Subcutaneous abdominal adipose tissue (tissue), 5 donors: Measurements from ENCODE around the gene MEX3A.
"Not testable (repeated sequence)": the region's sequence is repeated elsewhere in the genome, so short reads cannot be mapped to it uniquely, and the experiment has no call there.

Experiments used
- H3K27ac ChIP-seq: one replicate; pipeline ENCODE4 v1.7.0; 2013; ENCODE audit warnings: low read depth, mild to moderate bottlenecking, inconsistent platforms, low read length, moderate library complexity
- H3K27me3 ChIP-seq, 5 donors: one replicate each; pipeline ENCODE4 v1.7.0; 2013; ENCODE audit warnings: low read length in 5 of 5, inconsistent platforms in 1 of 5; ENCODE audit not compliant: control insufficient read depth in 5 of 5, insufficient read depth in 4 of 5
- H3K36me3 ChIP-seq, 5 donors: one replicate each; pipeline ENCODE4 v1.7.0; 2013; ENCODE audit warnings: low read length in 5 of 5; ENCODE audit not compliant: control insufficient read depth in 5 of 5, insufficient read depth in 5 of 5
- H3K4me1 ChIP-seq, 5 donors: one replicate each; pipeline ENCODE4 v1.7.0; 2013; ENCODE audit warnings: low read length in 5 of 5, mild to moderate bottlenecking in 3 of 5, moderate library complexity in 1 of 5; ENCODE audit not compliant: control insufficient read depth in 5 of 5, insufficient read depth in 5 of 5
- H3K4me3 ChIP-seq, 5 donors: one replicate each; pipeline ENCODE4 v1.7.0; 2013; ENCODE audit warnings: low read length in 5 of 5, low read depth in 1 of 5
- H3K9ac ChIP-seq, 5 donors: one replicate each; pipeline ENCODE4 v1.7.0; 2013; ENCODE audit warnings: low read length in 5 of 5, mild to moderate bottlenecking in 4 of 5, moderate library complexity in 3 of 5
- H3K9me3 ChIP-seq, 5 donors: one replicate each; pipeline ENCODE4 v1.7.0; 2013; ENCODE audit warnings: low read length in 5 of 5; ENCODE audit not compliant: control insufficient read depth in 5 of 5
- donor health status: healthy.
- donor health status: healthy.
- donor health status: healthy.
- donor health status: healthy.
- donor health status: healthy.

The MEX3A gene, protein sequence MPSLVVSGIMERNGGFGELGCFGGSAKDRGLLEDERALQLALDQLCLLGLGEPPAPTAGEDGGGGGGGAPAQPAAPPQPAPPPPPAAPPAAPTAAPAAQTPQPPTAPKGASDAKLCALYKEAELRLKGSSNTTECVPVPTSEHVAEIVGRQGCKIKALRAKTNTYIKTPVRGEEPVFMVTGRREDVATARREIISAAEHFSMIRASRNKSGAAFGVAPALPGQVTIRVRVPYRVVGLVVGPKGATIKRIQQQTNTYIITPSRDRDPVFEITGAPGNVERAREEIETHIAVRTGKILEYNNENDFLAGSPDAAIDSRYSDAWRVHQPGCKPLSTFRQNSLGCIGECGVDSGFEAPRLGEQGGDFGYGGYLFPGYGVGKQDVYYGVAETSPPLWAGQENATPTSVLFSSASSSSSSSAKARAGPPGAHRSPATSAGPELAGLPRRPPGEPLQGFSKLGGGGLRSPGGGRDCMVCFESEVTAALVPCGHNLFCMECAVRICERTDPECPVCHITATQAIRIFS

DNA sequence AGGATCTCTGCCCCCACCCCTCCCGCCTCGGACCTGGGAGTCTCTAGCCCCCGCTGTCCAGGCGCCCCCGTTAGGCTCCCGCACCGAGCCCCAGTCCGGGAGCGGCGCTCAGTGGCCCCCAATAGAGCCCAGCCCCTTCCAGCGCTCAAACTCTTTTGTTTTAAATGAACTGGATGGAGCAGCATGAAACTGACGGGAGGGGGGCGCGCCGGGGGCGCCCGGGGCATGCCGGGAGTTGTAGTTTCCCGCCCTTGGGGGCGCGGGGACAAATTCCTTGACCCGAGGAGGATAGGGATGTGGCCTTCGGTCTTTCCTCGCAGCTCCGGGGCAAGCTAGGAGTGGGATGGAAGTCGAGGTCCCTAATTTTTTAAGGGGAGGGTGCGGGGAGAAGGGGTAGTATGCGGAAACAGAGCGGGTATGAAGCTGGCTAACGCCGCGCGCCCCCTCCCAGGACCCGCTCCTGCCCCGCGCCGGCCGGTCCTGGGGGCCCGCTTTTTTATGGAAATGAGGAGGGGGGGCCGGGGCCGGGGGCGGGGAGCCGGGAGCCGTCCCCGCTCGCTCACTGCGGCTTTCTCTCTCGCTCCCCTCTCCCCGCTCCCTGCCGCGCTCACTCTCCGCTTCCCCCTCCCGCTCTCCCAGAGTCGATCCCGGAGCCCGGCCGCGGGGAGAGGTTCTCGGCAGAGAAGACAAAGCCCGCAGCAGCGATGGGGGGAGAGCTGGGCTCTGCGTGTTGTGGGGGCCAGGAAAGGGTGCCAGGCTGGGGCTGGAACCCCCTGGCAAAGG, at the start of gene MEX3A:
Gene MEX3A, minus strand, starts transcription at position 157 of the 783 bp plus-strand sequence. CDS start 467 bp downstream, outside the sequence.
- H3K36me3 ChIP-seq: no peaks in the 10 kb centered on the region
- H3K9ac ChIP-seq: peak within 1 kb of the TSS in 4 of 5 donors; percentile 29 to 66 (median 65)
- peak within 1 kb of the TSS; percentile 30 for H3K27ac ChIP-seq

DNA sequence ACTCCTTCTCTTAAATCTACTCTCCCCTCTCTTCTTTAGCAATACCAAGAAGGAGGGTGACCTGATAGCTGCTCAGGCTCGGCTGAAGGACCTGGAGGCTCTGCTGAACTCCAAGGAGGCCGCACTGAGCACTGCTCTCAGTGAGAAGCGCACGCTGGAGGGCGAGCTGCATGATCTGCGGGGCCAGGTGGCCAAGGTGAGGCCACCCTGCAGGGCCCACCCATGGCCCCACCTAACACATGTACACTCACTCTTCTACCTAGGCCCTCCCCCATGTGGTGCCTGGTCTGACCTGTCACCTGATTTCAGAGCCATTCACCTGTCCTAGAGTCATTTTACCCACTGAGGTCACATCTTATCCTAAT, 48.3 kb upstream of the MEX3A start:
- peak overlapping the region in 3 of 5 donors; percentile 22 to 86 (median 46) for H3K9ac ChIP-seq
- peak overlapping the region; percentile 97 for H3K27ac ChIP-seq
- peaks cover 33 to 51% (median 50%) of the 10 kb centered on the region in 5 donors for H3K4me1 ChIP-seq
- no peaks in the 10 kb centered on the region for H3K9me3 ChIP-seq
- no peaks in the 10 kb centered on the region for H3K27me3 ChIP-seq
- peaks cover 2 to 80% (median 59%) of the 10 kb centered on the region in 5 donors for H3K36me3 ChIP-seq
- no peak overlapping the region for H3K4me3 ChIP-seq

More for the DNA sequence above, at the start of gene MEX3A:
- peaks cover 0 to 24% (median 11%) of the 10 kb centered on the region in 5 donors for H3K4me1 ChIP-seq
- H3K27me3 ChIP-seq: peaks cover 3 to 8% (median 5%) of the 10 kb centered on the region in 5 donors
- H3K9me3 ChIP-seq: no peaks in the 10 kb centered on the region
- H3K4me3 ChIP-seq: peak within 1 kb of the TSS; percentile 75 to 85 (median 80)

DNA sequence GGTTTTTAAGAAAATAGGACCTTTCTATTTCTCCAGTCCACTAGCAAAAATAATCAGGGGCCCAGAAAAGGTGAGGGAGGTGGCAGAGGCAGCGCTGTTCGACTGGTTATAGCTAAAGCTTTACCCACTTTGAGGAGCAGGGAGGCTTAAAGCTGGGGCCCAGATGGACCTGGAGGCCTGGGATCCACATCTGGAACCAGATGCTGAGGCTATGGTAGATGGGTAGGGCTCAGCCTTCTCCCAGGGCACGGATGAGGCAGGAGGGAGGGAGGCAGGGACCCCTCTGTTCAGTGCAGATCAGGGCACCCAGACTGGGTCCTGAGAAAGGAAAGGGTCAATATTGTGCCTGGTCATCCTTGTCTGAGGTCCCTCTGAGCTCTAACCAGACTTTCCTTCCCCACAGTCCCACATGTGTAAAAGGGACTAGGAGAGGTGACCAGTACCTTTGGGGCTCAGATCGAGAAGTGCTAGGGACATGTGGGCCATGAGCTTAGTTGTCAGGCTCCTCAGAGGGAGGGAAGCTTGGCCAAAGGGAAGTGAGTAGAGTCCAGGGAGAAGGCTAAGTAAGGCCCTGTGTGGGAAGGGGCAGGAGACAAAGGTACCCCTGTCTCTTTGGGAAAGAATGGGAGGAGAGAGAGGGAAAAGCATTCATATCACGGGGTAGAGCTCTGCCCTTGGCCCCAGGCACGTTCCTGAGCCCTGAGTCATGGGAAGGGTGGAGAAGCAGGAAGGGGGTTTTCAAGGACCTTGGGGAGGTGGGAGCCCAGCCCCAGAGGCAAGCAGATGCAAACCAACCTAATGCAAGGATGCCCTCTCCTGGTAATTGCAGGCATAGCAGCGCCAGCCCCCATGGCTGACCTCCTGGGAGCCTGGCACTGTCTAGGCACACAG, 47.7 kb upstream of the MEX3A start:
- peaks cover 0 to 74% (median 52%) of the 10 kb centered on the region in 5 donors for H3K36me3 ChIP-seq
- no peaks in the 10 kb centered on the region for H3K9me3 ChIP-seq
- H3K27ac ChIP-seq: peak overlapping the region; percentile 97
- H3K4me1 ChIP-seq: peaks cover 35 to 58% (median 56%) of the 10 kb centered on the region in 5 donors
- H3K4me3 ChIP-seq: peak overlapping the region in 4 of 5 donors; percentile 26 to 65 (median 34)
- H3K9ac ChIP-seq: peak overlapping the region; percentile 48 to 86 (median 70)
- H3K27me3 ChIP-seq: no peaks in the 10 kb centered on the region

DNA sequence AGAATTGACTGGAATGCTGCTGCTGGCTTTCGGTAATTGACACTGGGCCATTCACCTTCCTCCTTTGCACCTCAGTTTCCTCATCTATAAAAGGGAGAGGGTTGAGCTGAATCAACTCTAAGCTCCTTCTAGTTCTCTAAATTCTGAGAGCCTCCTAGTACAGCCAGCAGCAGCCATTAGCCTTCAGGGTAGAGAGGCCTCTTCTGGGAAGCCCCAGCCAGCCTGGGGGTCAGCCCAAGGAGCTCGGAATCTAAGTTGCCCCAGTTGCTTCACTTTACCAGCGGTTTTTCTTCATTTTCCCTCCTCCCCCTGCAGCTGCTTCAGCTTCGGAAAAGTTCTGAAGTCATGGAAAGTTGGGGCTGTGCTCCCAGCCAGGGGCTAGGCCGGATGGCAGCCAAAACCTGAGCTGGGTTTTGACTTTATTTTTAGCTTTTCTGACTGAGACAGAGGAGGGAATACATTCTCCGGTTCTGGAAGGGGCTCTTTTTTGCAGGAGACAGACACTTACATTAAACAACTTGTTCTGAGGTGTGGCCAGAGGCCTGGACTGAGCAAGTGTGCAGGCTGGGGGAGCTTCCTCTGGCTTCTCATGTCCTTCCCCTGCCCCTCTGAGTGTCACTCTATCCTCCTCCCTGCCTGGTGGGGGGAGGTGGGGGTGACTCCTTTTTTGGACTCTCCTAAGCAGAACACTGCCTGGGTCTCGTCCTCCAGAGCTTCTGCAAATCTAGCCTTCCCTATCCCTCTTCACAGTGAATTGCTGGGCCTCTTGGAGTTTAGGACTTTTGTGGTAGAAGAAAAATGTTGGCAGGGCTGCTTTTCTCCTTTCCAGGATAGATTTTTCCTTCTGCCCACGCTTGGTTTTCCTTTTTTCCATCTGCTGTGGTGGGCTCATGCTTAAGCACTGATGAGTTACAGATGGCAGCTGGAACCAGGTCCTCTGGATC, 46.7 kb upstream of the MEX3A start:
- peak overlapping the region; percentile 26 to 65 (median 53) for H3K4me3 ChIP-seq
- H3K4me1 ChIP-seq: peaks cover 42 to 67% (median 66%) of the 10 kb centered on the region in 5 donors
- H3K27me3 ChIP-seq: no peaks in the 10 kb centered on the region
- H3K9ac ChIP-seq: peak overlapping the region; percentile 53 to 86 (median 70)
- peak overlapping the region; percentile 97 for H3K27ac ChIP-seq
- no peaks in the 10 kb centered on the region for H3K9me3 ChIP-seq
- H3K36me3 ChIP-seq: peaks cover 0 to 65% (median 42%) of the 10 kb centered on the region in 5 donors

DNA sequence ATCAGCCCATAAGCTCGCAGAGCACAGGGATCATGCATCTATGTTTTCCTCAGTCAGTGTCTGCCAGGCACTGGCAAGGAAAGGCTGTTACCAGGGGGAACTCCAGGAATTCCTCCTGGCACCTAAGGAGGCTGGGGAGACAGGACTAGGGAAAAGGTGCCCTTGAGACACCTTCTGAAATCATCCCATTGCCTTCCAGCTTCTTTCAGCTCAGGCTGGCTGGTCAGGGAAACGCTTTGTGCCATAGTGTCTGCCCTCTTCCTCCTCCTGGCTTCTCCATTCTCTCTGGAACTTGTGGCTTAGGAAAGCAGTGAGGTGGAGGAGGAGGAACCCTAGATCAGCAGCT, 46.0 kb upstream of the MEX3A start:
- peak overlapping the region; percentile 23 to 65 (median 53) for H3K4me3 ChIP-seq
- H3K4me1 ChIP-seq: peaks cover 43 to 74% (median 72%) of the 10 kb centered on the region in 5 donors
- no peaks in the 10 kb centered on the region for H3K9me3 ChIP-seq
- H3K36me3 ChIP-seq: peaks cover 0 to 61% (median 37%) of the 10 kb centered on the region in 5 donors
- peak overlapping the region; percentile 97 for H3K27ac ChIP-seq
- H3K9ac ChIP-seq: peak overlapping the region; percentile 30 to 86 (median 53)
- H3K27me3 ChIP-seq: no peaks in the 10 kb centered on the region

DNA sequence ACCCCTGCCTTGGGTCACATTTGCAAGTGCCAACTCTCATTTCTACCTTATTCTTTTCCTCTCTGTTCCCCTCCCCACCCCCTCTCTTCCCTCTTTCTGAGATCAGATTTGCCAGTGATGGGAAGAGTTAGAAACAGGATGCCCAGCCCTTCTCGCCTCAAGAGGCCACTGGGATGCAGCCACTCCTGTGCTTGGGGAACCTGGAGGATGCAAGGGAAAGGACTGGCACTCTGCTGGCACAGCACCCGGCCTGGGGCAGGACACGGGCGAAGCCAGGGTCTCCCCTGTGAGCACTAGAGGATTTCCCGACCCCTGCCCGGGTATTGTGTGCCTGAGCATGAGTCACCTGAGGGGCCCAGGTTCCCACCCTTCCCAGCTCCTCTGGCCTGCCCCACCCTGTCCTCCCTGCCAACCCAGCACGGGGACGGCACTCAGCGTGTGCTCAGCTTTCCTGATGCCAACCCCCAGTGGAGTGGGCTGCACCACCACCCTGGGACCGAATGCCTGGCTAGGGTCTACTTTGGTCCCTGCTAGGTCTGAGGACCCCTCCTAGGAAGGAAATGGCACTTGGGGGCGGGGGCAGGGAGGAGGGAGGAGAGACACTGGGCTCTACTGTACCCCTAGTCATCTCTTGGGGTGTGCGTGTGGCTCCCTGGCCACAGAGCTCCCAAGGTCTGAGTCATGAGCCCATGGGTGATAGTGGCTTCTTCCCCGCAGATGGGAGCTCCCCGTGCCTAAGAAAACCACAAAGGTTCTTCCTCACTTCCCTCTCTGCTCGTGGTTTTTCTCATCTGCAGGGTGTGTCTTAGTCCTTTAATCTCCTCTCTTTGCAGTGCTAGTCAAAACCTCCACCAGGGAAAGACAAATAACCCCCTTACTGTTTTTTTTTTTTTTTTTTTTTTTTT, 44.6 kb upstream of the MEX3A start:
- peaks cover 45 to 88% (median 86%) of the 10 kb centered on the region in 5 donors for H3K4me1 ChIP-seq
- peak overlapping the region in 4 of 5 donors; percentile 52 to 90 (median 68) for H3K9ac ChIP-seq
- H3K27ac ChIP-seq: peak overlapping the region; percentile 97
- H3K4me3 ChIP-seq: peak overlapping the region in 4 of 5 donors; percentile 14 to 48 (median 32)
- no peaks in the 10 kb centered on the region for H3K27me3 ChIP-seq
- H3K9me3 ChIP-seq: no peaks in the 10 kb centered on the region
- peaks cover 0 to 51% (median 31%) of the 10 kb centered on the region in 5 donors for H3K36me3 ChIP-seq

DNA sequence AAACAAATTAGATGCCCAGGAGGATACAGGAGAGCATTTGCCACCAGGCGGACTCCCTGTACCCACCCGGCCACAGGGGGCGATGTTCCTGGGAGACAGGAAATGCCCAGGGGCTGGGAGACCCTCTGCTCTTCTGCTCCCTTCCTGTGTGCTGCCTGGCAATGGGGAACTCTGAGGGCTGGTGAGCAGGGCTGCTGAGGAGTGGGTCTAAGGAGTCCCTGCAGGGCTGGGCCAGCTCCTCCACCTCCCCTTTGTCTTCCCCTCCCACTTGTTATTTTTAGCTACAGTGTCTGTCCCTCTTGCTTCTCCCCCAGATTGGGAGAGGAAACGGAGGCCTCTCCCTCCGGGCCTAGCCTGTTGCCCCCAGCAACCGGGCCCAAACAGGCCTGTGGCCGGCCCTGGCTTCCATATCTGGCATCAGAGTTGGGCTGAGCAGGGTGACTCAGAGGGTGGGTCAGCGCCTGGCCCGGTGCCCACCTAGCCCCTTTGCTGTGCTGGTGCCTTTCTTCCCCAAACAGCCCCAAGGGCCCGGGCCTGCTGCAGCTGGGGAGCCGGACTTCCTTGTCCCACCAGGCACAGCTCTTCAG, 43.9 kb upstream of the MEX3A start:
- Histone ChIP-seq H3K36me3 (peaks cover 0 to 47% (median 29%) of the 10 kb centered on the region in 5 donors), H3K27ac (peak overlapping the region; percentile 97), H3K4me3 (peak overlapping the region; percentile 14 to 56 (median 48))

DNA sequence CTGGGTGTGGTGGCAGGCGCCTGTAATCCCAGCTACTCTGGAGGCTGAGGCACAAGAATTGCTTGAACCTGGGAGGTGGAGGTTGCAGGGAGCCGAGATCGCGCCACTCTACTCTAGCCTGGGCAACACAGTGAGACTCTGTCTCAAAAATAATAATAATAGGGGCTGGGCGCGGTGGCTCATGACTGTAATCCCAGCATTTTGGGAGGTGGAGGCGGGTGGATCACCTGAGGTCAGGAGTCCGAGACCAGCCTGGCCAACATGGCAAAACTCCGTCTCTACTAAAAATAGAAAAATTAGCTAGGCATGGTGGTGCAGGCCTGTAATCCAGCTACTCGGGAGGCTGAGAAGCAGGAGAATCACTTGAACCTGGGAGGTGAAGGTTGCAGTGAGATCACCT, 43.3 kb upstream of the MEX3A start:
- peak overlapping the region; percentile 97 for H3K27ac ChIP-seq
- not testable (repeated sequence) for H3K9me3 ChIP-seq, H3K27me3 ChIP-seq
- H3K4me3 ChIP-seq: peak overlapping the region in 4 of 5 donors; percentile 54 to 64 (median 57)
- peaks cover 51 to 100% (median 99%) of the 10 kb centered on the region in 5 donors for H3K4me1 ChIP-seq
- H3K9ac ChIP-seq: peak overlapping the region in 2 of 5 donors; percentile 20 to 80
- peaks cover 0 to 48% (median 27%) of the 10 kb centered on the region in 5 donors for H3K36me3 ChIP-seq

More for the DNA sequence above, 43.9 kb upstream of the MEX3A start:
- H3K9me3 ChIP-seq: no peaks in the 10 kb centered on the region
- H3K4me1 ChIP-seq: peaks cover 49 to 95% (median 94%) of the 10 kb centered on the region in 5 donors
- H3K27me3 ChIP-seq: no peaks in the 10 kb centered on the region
- H3K9ac ChIP-seq: peak overlapping the region; percentile 42 to 90 (median 66)
